Brain microvascular endothelial cell (primary cell): ENCODE measurements around the gene PDXK.

Experiments used
- DNase-seq: peaks from one replicate; pipeline ENCODE4 v3.0.0-alpha.2; 2020
- H3K27ac ChIP-seq: fragments of 250-450 bp; sonication (Bioruptor Pico); 2 replicates; pipeline ENCODE4 v1.5.1; 2020; ENCODE audit warnings: mild to moderate bottlenecking, moderate library complexity
- H3K27me3 ChIP-seq: fragments of 250-450 bp; sonication (Bioruptor Pico); replicated peaks from 2 replicates; pipeline ENCODE4 v1.5.1; 2020; ENCODE audit warnings: mild to moderate bottlenecking
- H3K36me3 ChIP-seq: fragments of 250-450 bp; sonication (Bioruptor Pico); replicated peaks from 2 replicates; pipeline ENCODE4 v1.5.1; 2020; ENCODE audit warnings: mild to moderate bottlenecking
- H3K4me3 ChIP-seq: 2 replicates; pipeline ENCODE4 v1.5.1; 2011; ENCODE audit warnings: low read depth, mild to moderate bottlenecking, control low read depth, low read length, moderate library complexity
- in situ Hi-C: cut with HindIII; loops from 2 replicates; pipeline ENCODE4 v1.10.0; 2017; ENCODE audit warnings: low sequenced_read_pairs, low pct_ligation_motif_present
- TF ChIP-seq, protein P1 (sequence below): IDR thresholded peaks from 2 replicates; pipeline ENCODE4 v1.5.1; 2011; ENCODE audit warnings: low read depth, mild to moderate bottlenecking, moderate library complexity, low read length, control low read depth, inconsistent platforms; ENCODE audit errors: missing control alignments

Gene PDXK

GRCh38 chr21:43681650-43682049 lies 37.3 kb upstream of the PDXK start:
- H3K27ac ChIP-seq = no peak overlapping the region
- no peak for DNase-seq
- in situ Hi-C loops = no loop called here
- H3K4me3 ChIP-seq = no peak overlapping the region
- TF ChIP-seq, protein P1, sequence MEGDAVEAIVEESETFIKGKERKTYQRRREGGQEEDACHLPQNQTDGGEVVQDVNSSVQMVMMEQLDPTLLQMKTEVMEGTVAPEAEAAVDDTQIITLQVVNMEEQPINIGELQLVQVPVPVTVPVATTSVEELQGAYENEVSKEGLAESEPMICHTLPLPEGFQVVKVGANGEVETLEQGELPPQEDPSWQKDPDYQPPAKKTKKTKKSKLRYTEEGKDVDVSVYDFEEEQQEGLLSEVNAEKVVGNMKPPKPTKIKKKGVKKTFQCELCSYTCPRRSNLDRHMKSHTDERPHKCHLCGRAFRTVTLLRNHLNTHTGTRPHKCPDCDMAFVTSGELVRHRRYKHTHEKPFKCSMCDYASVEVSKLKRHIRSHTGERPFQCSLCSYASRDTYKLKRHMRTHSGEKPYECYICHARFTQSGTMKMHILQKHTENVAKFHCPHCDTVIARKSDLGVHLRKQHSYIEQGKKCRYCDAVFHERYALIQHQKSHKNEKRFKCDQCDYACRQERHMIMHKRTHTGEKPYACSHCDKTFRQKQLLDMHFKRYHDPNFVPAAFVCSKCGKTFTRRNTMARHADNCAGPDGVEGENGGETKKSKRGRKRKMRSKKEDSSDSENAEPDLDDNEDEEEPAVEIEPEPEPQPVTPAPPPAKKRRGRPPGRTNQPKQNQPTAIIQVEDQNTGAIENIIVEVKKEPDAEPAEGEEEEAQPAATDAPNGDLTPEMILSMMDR = no peak
- H3K27me3 ChIP-seq = no peaks in the 10 kb centered on the region
- H3K36me3 ChIP-seq = peaks cover 55% of the 10 kb centered on the region

- H3K36me3 ChIP-seq = peaks cover 66% of the 10 kb centered on the region
- H3K27ac ChIP-seq = no peak overlapping the region
- H3K27me3 ChIP-seq = no peaks in the 10 kb centered on the region
- no peak for DNase-seq
- in situ Hi-C loops = no loop called here
- TF ChIP-seq, protein P1 = no peak
- no peak overlapping the region for H3K4me3 ChIP-seq
These were observed 34.5 kb upstream of the PDXK start for GRCh38 chr21:43684424-43684823.

GRCh38 chr21:43686811-43687565 lies 31.9 kb upstream of the PDXK start:
- no peak overlapping the region for H3K27ac ChIP-seq
- H3K4me3 ChIP-seq = no peak overlapping the region
- H3K36me3 ChIP-seq = peaks cover 78% of the 10 kb centered on the region
- in situ Hi-C loops = no loop called here
- TF ChIP-seq, protein P1 = no peak
- no peaks in the 10 kb centered on the region for H3K27me3 ChIP-seq
- no peak for DNase-seq

GRCh38 chr21:43687566-43688399 lies 31.1 kb upstream of the PDXK start:
- Histone ChIP-seq H3K27ac (no peak overlapping the region), H3K36me3 (peaks cover 82% of the 10 kb centered on the region), H3K27me3 (no peaks in the 10 kb centered on the region), H3K4me3 (no peak overlapping the region)
- in situ Hi-C loops = no loop called here
- TF ChIP-seq, protein P1 = no peak
- DNase-seq = no peak

GRCh38 chr21:43688906-43689305 lies 30.0 kb upstream of the PDXK start:
- in situ Hi-C loops = no loop called here
- DNase-seq = no peak
- no peaks in the 10 kb centered on the region for H3K27me3 ChIP-seq
- no peak overlapping the region for H3K4me3 ChIP-seq
- peaks cover 83% of the 10 kb centered on the region for H3K36me3 ChIP-seq
- no peak overlapping the region for H3K27ac ChIP-seq
- TF ChIP-seq, protein P1 = no peak
